Osteocyte (in vitro differentiated cells): ENCODE results near the gene KCTD7. TPM values are rescaled to one million over a fixed set of nuclear protein-coding genes. Genes with fewer than 3 reads are reported as not detected.
"Not testable (repeated sequence)": the region's sequence is repeated elsewhere in the genome, so short reads cannot be mapped to it uniquely, and the experiment has no call there.

ENCODE experiments used
- DNase-seq: peaks from one replicate; pipeline ENCODE4 v3.0.0; 2021; ENCODE audit warnings: mixed read lengths; ENCODE audit not compliant: unreplicated experiment; ENCODE audit errors: extremely low spot score
- H3K27ac Mint-ChIP-seq: one replicate; pipeline ENCODE4 v1.8.0; 2021; ENCODE audit warnings: mild to moderate bottlenecking, mixed read lengths; ENCODE audit not compliant: unreplicated experiment
- H3K27me3 Mint-ChIP-seq: one replicate; pipeline ENCODE4 v1.8.0; 2021; ENCODE audit warnings: mixed read lengths; ENCODE audit not compliant: unreplicated experiment
- H3K36me3 Mint-ChIP-seq: one replicate; pipeline ENCODE4 v1.8.0; 2021; ENCODE audit warnings: mixed read lengths; ENCODE audit not compliant: unreplicated experiment
- H3K4me1 Mint-ChIP-seq: one replicate; pipeline ENCODE4 v1.8.0; 2021; ENCODE audit warnings: mixed read lengths; ENCODE audit not compliant: unreplicated experiment
- H3K4me3 Mint-ChIP-seq: one replicate; pipeline ENCODE4 v1.8.0; 2021; ENCODE audit warnings: mild to moderate bottlenecking, moderate library complexity, mixed read lengths; ENCODE audit not compliant: unreplicated experiment
- H3K9me3 Mint-ChIP-seq: one replicate; pipeline ENCODE4 v1.8.0; 2021; ENCODE audit warnings: mixed read lengths; ENCODE audit not compliant: unreplicated experiment
- CTCF ChIP-seq: fragments of 200-600 bp; sonication (generic); IDR thresholded peaks from 2 replicates; pipeline ENCODE4 v1.5.0; 2021; ENCODE audit warnings: antibody characterized with exemption, mild to moderate bottlenecking, moderate library complexity
- total RNA-seq: library from RNA; stranded (reverse); gene quantifications from 2 replicates; pipeline ENCODE4 v1.2.1, GENCODE V29; 2021

The KCTD7 gene
- total RNA-seq, 1 donor from 2014 or later: 17.2 TPM

- no peak for DNase-seq
- Mint-ChIP-seq H3K4me1 (no peaks in the 10 kb centered on the region), H3K4me3 (no peak overlapping the region), H3K27me3 (no peaks in the 10 kb centered on the region), H3K36me3 (no peaks in the 10 kb centered on the region), H3K27ac (no peak overlapping the region), H3K9me3 (no peaks in the 10 kb centered on the region)
- no peak for TF ChIP-seq CTCF
Measured at GRCh38 chr7:66604198-66604597, 24.5 kb upstream of the KCTD7 start.

GRCh38 chr7:66606540-66607291, 22.0 kb upstream of the KCTD7 start:
- not testable (repeated sequence) for H3K36me3 Mint-ChIP-seq, H3K9me3 Mint-ChIP-seq, H3K27ac Mint-ChIP-seq

GRCh38 chr7:66609176-66609575, 19.5 kb upstream of the KCTD7 start:
- H3K36me3 Mint-ChIP-seq: no peaks in the 10 kb centered on the region
- H3K4me3 Mint-ChIP-seq: no peak overlapping the region
- H3K27ac Mint-ChIP-seq: no peak overlapping the region
- no peaks in the 10 kb centered on the region for H3K27me3 Mint-ChIP-seq
- H3K4me1 Mint-ChIP-seq: no peaks in the 10 kb centered on the region
- H3K9me3 Mint-ChIP-seq: no peaks in the 10 kb centered on the region
- TF ChIP-seq CTCF: no peak
- DNase-seq: no peak

More at GRCh38 chr7:66606540-66607291, 22.0 kb upstream of the KCTD7 start:
- DNase-seq, H3K4me3 Mint-ChIP-seq, H3K4me1 Mint-ChIP-seq, H3K27me3 Mint-ChIP-seq: not testable (repeated sequence)

GRCh38 chr7:66614596-66614995, 14.1 kb upstream of the KCTD7 start:
- not testable (repeated sequence) for H3K27me3 Mint-ChIP-seq, H3K36me3 Mint-ChIP-seq, DNase-seq, H3K27ac Mint-ChIP-seq, H3K4me3 Mint-ChIP-seq, H3K9me3 Mint-ChIP-seq, H3K4me1 Mint-ChIP-seq

- no peak for DNase-seq
- no peaks in the 10 kb centered on the region for H3K9me3 Mint-ChIP-seq
- H3K36me3 Mint-ChIP-seq: no peaks in the 10 kb centered on the region
- no peaks in the 10 kb centered on the region for H3K4me1 Mint-ChIP-seq
- H3K27me3 Mint-ChIP-seq: no peaks in the 10 kb centered on the region
- no peak overlapping the region for H3K27ac Mint-ChIP-seq
- no peak for TF ChIP-seq CTCF
- H3K4me3 Mint-ChIP-seq: no peak overlapping the region
Measured at GRCh38 chr7:66615699-66616098, 13.0 kb upstream of the KCTD7 start.

- DNase-seq: no peak
- no peaks in the 10 kb centered on the region for H3K9me3 Mint-ChIP-seq
- H3K4me1 Mint-ChIP-seq: no peaks in the 10 kb centered on the region
- no peak overlapping the region for H3K4me3 Mint-ChIP-seq
- no peak overlapping the region for H3K27ac Mint-ChIP-seq
- H3K36me3 Mint-ChIP-seq: no peaks in the 10 kb centered on the region
- TF ChIP-seq CTCF: no peak
- peaks cover 4% of the 10 kb centered on the region for H3K27me3 Mint-ChIP-seq
Measured at GRCh38 chr7:66617295-66617694, 11.4 kb upstream of the KCTD7 start.

GRCh38 chr7:66619341-66619948, 9.2 kb upstream of the KCTD7 start:
- not testable (repeated sequence) for H3K27me3 Mint-ChIP-seq, H3K27ac Mint-ChIP-seq, H3K4me3 Mint-ChIP-seq, H3K36me3 Mint-ChIP-seq, DNase-seq, H3K9me3 Mint-ChIP-seq, H3K4me1 Mint-ChIP-seq
